T-helper 1 cell treated with Interleukin-12 subunit alpha and Interleukin-12 subunit beta and Interleukin-4 antibody, amounts not matched to agents 30 μg/mL and 1 μg/mL, for 36 hours (primary cell): ENCODE data around the gene AFG1L.
"Not testable (repeated sequence)": the region's sequence is repeated elsewhere in the genome, so short reads cannot be mapped to it uniquely, and the experiment has no call there.

Source experiments
- H3K27ac Mint-ChIP-seq: one replicate; pipeline ENCODE4 v1.8.0; 2021; ENCODE audit warnings: mild to moderate bottlenecking, mixed read lengths
- H3K27me3 Mint-ChIP-seq: one replicate; pipeline ENCODE4 v1.8.0; 2021; ENCODE audit warnings: low read depth, mixed read lengths
- H3K36me3 Mint-ChIP-seq: one replicate; pipeline ENCODE4 v1.8.0; 2021; ENCODE audit warnings: low read depth, mixed read lengths
- H3K4me1 Mint-ChIP-seq: one replicate; pipeline ENCODE4 v1.8.0; 2021; ENCODE audit warnings: low read depth, mixed read lengths
- H3K4me3 Mint-ChIP-seq: one replicate; pipeline ENCODE4 v1.8.0; 2021; ENCODE audit warnings: mild to moderate bottlenecking, moderate library complexity, mixed read lengths
- H3K9me3 Mint-ChIP-seq: one replicate; pipeline ENCODE4 v1.8.0; 2021; ENCODE audit warnings: mixed read lengths

The AFG1L gene

GRCh38 chr6:108294727-108295625 is at the start of gene AFG1L:
Gene AFG1L, plus strand, starts transcription at chr6:108295054. Its CDS starts 26 bp downstream, at chr6:108295080.
- Mint-ChIP-seq H3K36me3 (peaks cover 2% of the 10 kb centered on the region), H3K4me3 (peak within 1 kb of the TSS; percentile 93), H3K9me3 (no peaks in the 10 kb centered on the region), H3K27me3 (peaks cover 6% of the 10 kb centered on the region), H3K27ac (peak within 1 kb of the TSS; percentile 99), H3K4me1 (peaks cover 19% of the 10 kb centered on the region)

GRCh38 chr6:108245095-108245494 is 49.8 kb upstream of the AFG1L start:
- H3K4me1 Mint-ChIP-seq, H3K4me3 Mint-ChIP-seq, H3K27ac Mint-ChIP-seq, H3K27me3 Mint-ChIP-seq: not testable (repeated sequence)
- Mint-ChIP-seq H3K36me3 (peaks cover 38% of the 10 kb centered on the region), H3K9me3 (peaks cover 14% of the 10 kb centered on the region)

- H3K4me3 Mint-ChIP-seq, result no peak overlapping the region
- H3K4me1 Mint-ChIP-seq, result peaks cover 12% of the 10 kb centered on the region
- H3K27me3 Mint-ChIP-seq, result no peaks in the 10 kb centered on the region
- no peak overlapping the region for H3K27ac Mint-ChIP-seq
- H3K9me3 Mint-ChIP-seq, result peaks cover 6% of the 10 kb centered on the region
- peaks cover 30% of the 10 kb centered on the region for H3K36me3 Mint-ChIP-seq
These were observed 46.8 kb upstream of the AFG1L start for GRCh38 chr6:108247965-108248536.

GRCh38 chr6:108250240-108250866 is 44.5 kb upstream of the AFG1L start:
- peaks cover 23% of the 10 kb centered on the region for H3K4me1 Mint-ChIP-seq
- peaks cover 6% of the 10 kb centered on the region for H3K9me3 Mint-ChIP-seq
- no peaks in the 10 kb centered on the region for H3K27me3 Mint-ChIP-seq
- H3K4me3 Mint-ChIP-seq, result no peak overlapping the region
- peaks cover 23% of the 10 kb centered on the region for H3K36me3 Mint-ChIP-seq
- no peak overlapping the region for H3K27ac Mint-ChIP-seq

- Mint-ChIP-seq H3K27ac (no peak overlapping the region), H3K36me3 (peaks cover 16% of the 10 kb centered on the region), H3K4me1 (peaks cover 23% of the 10 kb centered on the region), H3K9me3 (no peaks in the 10 kb centered on the region), H3K4me3 (no peak overlapping the region), H3K27me3 (no peaks in the 10 kb centered on the region)
These were observed 43.6 kb upstream of the AFG1L start for GRCh38 chr6:108251252-108251651.

GRCh38 chr6:108252055-108252454 is 42.8 kb upstream of the AFG1L start:
- Mint-ChIP-seq H3K27ac (no peak overlapping the region), H3K4me1 (peaks cover 28% of the 10 kb centered on the region), H3K4me3 (no peak overlapping the region), H3K27me3 (no peaks in the 10 kb centered on the region), H3K9me3 (no peaks in the 10 kb centered on the region), H3K36me3 (peaks cover 20% of the 10 kb centered on the region)

- H3K9me3 Mint-ChIP-seq, result no peaks in the 10 kb centered on the region
- no peak overlapping the region for H3K27ac Mint-ChIP-seq
- peaks cover 26% of the 10 kb centered on the region for H3K4me1 Mint-ChIP-seq
- H3K4me3 Mint-ChIP-seq, result no peak overlapping the region
- peaks cover 16% of the 10 kb centered on the region for H3K36me3 Mint-ChIP-seq
- H3K27me3 Mint-ChIP-seq, result no peaks in the 10 kb centered on the region
These were observed 41.6 kb upstream of the AFG1L start for GRCh38 chr6:108253241-108253640.

GRCh38 chr6:108254433-108255410 is 40.1 kb upstream of the AFG1L start:
- Mint-ChIP-seq H3K27me3 (no peaks in the 10 kb centered on the region), H3K4me3 (no peak overlapping the region), H3K27ac (no peak overlapping the region), H3K4me1 (peaks cover 32% of the 10 kb centered on the region), H3K36me3 (peaks cover 16% of the 10 kb centered on the region), H3K9me3 (no peaks in the 10 kb centered on the region)

GRCh38 chr6:108260126-108260808 is 34.6 kb upstream of the AFG1L start:
- Mint-ChIP-seq H3K27me3 (peaks cover 11% of the 10 kb centered on the region), H3K9me3 (no peaks in the 10 kb centered on the region), H3K27ac (peak overlapping the region; percentile 79), H3K4me1 (peaks cover 20% of the 10 kb centered on the region), H3K36me3 (peaks cover 5% of the 10 kb centered on the region), H3K4me3 (peak overlapping the region; percentile 75)

GRCh38 chr6:108260809-108261569 is 33.9 kb upstream of the AFG1L start, which contains the start of gene SNX3:
Gene SNX3, minus strand, starts transcription at chr6:108261040. Its CDS starts 119 bp downstream, at chr6:108260921.
- Mint-ChIP-seq H3K27ac (peak within 1 kb of the TSS; percentile 85), H3K4me3 (peak within 1 kb of the TSS; percentile 75), H3K4me1 (peaks cover 19% of the 10 kb centered on the region), H3K36me3 (peaks cover 5% of the 10 kb centered on the region), H3K9me3 (no peaks in the 10 kb centered on the region), H3K27me3 (peaks cover 11% of the 10 kb centered on the region)

- no peak overlapping the region for H3K4me3 Mint-ChIP-seq
- H3K27me3 Mint-ChIP-seq, result peaks cover 20% of the 10 kb centered on the region
- no peaks in the 10 kb centered on the region for H3K9me3 Mint-ChIP-seq
- no peaks in the 10 kb centered on the region for H3K36me3 Mint-ChIP-seq
- H3K27ac Mint-ChIP-seq, result no peak overlapping the region
- peaks cover 14% of the 10 kb centered on the region for H3K4me1 Mint-ChIP-seq
These were observed 31.5 kb upstream of the AFG1L start for GRCh38 chr6:108263371-108263770.

- no peaks in the 10 kb centered on the region for H3K9me3 Mint-ChIP-seq
- H3K36me3 Mint-ChIP-seq, result no peaks in the 10 kb centered on the region
- no peak overlapping the region for H3K4me3 Mint-ChIP-seq
- H3K27me3 Mint-ChIP-seq, result peaks cover 20% of the 10 kb centered on the region
- H3K27ac Mint-ChIP-seq, result no peak overlapping the region
- peaks cover 2% of the 10 kb centered on the region for H3K4me1 Mint-ChIP-seq
These were observed 26.0 kb upstream of the AFG1L start for GRCh38 chr6:108268845-108269244.

- H3K27me3 Mint-ChIP-seq, result peaks cover 16% of the 10 kb centered on the region
- H3K4me1 Mint-ChIP-seq, H3K9me3 Mint-ChIP-seq, H3K36me3 Mint-ChIP-seq, H3K4me3 Mint-ChIP-seq, H3K27ac Mint-ChIP-seq: not testable (repeated sequence)
These were observed 24.9 kb upstream of the AFG1L start for GRCh38 chr6:108269955-108270354.
